Activated CD4-positive, alpha-beta T cell treated with anti-CD3 and anti-CD28 coated beads, Interleukin-10, Interleukin-2, amounts not matched to agents 100 ng/mL and 50 ng/mL, durations not matched to agents 16 hours and 8 hours (primary cell): Measurements from ENCODE around the gene CTDSP1.
A peak's percentile ranks its signal among the peaks of the same experiment; 100 is the strongest.

Source experiments
- DNase-seq: peaks from one replicate; pipeline ENCODE4 v3.0.0-alpha.2; 2020

CTDSP1 gene

DNA sequence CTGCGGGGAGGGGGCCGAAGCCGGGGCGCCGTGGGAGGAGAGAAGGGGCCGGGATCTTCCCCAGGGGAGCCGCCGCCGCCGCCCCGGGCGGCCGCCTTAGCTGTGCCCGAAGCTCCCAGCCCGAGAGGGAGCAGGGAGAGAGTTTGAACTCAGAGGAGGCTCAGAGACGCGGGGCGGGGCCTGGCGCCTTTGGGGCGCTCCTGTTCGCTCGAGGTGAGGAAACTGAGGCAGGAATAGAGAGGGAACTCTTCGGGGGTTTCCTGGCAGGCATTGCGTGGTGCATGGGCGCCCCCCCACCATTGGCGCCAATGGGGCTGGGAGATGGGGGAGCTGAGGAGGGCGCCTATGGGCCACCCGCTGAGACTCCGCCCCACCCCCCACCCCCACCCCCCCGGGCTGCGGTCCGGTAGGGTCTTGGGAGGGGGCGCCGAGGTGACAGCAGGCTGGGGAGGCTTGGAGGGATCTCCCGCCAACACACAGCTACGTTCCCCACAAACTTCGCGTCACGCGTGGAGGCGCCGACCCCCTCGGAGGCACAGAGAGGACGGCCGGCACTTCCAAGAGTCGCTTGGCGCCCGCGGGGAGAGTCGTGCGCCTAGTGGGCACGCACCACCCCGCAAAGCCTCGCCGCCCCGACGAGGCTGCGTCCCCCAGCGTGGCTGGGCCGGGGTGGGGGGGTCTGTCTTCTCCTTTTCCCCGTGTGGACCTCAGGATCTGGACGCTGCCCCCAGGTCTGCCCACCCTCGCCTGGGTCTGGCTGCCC, 680 bp downstream of the CTDSP1 start:
- peak; percentile 46 for DNase-seq

- no peak for DNase-seq
Observed at GRCh38 chr2:218400930-218401881, 1.5 kb downstream of the CTDSP1 start.

- no peak for DNase-seq
Observed at GRCh38 chr2:218401890-218402289, 2.2 kb downstream of the CTDSP1 start.

DNA sequence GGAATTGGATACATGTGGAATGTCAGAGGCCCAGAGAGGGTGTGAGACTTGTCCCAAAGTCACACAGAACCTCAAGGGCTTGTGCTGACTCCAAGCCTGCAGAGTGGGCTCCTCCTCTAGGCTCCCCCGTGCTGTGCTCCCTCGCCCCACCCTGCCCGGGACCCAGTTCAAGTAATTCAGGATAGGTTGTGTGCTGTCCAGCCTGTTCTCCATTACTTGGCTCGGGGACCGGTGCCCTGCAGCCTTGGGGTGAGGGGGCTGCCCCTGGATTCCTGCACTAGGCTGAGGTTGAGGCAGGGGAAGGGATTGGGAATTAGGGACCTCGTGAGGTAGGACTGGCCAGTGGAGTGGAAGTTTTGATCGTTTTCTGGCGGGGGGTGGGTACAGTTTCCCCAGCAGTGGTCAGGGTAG, 2.8 kb downstream of the CTDSP1 start:
- no peak for DNase-seq

DNA sequence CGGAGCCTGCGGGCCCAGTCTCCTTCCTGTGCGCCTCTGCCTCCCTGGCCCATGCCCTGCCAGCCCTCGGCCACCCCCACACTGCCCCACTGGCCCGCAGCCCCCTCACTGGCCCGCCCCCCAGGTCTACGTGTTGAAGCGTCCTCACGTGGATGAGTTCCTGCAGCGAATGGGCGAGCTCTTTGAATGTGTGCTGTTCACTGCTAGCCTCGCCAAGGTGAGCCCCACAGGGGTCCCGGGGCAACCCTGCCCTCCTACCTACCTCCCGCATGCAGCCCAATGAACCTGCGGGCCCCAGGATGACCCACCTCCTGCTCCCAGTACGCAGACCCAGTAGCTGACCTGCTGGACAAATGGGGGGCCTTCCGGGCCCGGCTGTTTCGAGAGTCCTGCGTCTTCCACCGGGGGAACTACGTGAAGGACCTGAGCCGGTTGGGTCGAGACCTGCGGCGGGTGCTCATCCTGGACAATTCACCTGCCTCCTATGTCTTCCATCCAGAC, 3.3 kb downstream of the CTDSP1 start:
- no peak for DNase-seq

GRCh38 chr2:218403810-218404209, 4.1 kb downstream of the CTDSP1 start:
- no peak for DNase-seq

GRCh38 chr2:218404351-218405085, 4.8 kb downstream of the CTDSP1 start:
- no peak for DNase-seq

DNA sequence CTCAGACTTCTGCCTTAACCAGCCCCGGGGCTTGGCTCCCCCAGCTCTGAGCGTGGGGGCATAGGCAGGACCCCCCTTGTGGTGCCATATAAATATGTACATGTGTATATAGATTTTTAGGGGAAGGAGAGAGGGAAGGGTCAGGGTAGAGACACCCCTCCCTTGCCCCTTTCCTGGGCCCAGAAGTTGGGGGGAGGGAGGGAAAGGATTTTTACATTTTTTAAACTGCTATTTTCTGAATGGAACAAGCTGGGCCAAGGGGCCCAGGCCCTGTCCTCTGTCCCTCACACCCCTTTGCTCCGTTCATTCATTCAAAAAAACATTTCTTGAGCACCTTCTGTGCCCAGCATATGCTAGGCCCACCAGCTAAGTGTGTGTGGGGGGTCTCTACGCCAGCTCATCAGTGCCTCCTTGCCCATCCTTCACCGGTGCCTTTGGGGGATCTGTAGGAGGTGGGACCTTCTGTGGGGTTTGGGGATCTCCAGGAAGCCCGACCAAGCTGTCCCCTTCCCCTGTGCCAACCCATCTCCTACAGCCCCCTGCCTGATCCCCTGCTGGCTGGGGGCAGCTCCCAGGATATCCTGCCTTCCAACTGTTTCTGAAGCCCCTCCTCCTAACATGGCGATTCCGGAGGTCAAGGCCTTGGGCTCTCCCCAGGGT, 5.5 kb downstream of the CTDSP1 start:
- no peak for DNase-seq

- peak; percentile 17 for DNase-seq
Observed at GRCh38 chr2:218405746-218406208, 6.1 kb downstream of the CTDSP1 start.

- DNase-seq, result peak; percentile 98
Observed at GRCh38 chr2:218406209-218406948, 6.7 kb downstream of the CTDSP1 start.

DNA sequence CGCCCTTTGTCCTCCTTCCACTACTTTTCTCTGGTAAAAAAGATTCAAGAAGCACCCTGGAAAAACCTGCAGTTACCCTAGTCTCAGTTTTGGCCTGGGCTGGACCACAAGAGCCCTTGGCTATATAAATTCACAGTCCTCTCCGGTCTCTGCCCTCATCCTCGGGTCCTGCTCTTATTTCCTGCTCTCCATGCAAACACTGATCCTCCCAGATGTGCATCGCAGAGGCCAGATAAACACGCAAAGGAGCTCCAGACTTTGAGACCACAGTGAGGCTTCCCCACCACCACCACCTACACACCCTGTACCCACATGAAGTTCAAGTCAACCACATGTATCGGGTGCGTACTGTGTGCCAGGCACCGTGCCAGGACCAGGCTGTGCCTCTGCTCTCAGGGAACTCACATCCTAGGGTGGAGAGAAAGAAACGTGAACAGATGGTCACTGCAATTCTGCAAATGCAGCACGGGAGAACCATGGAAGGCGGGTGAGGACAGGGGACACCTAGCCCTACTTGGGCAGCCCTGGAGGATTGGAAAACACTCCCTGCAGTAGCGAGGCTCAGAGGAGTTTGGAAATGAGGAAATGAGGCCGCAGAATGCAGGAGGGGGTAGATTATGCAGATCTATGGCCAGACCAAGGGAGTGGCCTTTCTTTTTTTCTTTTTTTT, 7.4 kb downstream of the CTDSP1 start:
- peak; percentile 72 for DNase-seq

DNA sequence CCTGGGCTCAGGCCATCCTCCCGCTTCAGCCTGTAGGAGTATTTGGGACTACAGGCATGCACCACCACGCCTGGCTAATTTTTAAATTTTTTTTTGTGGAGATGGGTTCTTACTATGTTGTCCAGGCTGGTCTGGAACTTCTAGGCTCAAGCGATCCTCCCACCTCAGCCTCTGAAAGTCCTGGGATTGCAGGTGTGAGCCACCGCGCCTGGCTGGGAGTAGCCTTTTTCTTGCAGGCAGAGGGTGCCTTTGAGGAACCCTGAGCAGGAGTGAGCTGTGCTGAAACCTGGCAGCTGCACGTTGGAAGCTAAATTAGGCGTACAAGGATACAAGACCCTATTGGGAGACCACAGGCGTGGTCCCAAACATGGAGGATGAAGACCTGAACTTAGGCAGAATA, 8.0 kb downstream of the CTDSP1 start:
- no peak for DNase-seq

GRCh38 chr2:218418321-218418716, 18.7 kb downstream of the CTDSP1 start:
- no peak for DNase-seq

GRCh38 chr2:218418717-218419458, 19.2 kb downstream of the CTDSP1 start, which contains the start of gene VIL1:
VIL1 (plus strand) TSS chr2:218419123; CDS start chr2:218423779, 4,656 bp downstream.
- no peak for DNase-seq

GRCh38 chr2:218419630-218420216, 20.1 kb downstream of the CTDSP1 start:
- DNase-seq, result no peak

GRCh38 chr2:218421027-218421426, 21.4 kb downstream of the CTDSP1 start:
- DNase-seq, result no peak

GRCh38 chr2:218422403-218423086, 22.9 kb downstream of the CTDSP1 start:
- no peak for DNase-seq

DNA sequence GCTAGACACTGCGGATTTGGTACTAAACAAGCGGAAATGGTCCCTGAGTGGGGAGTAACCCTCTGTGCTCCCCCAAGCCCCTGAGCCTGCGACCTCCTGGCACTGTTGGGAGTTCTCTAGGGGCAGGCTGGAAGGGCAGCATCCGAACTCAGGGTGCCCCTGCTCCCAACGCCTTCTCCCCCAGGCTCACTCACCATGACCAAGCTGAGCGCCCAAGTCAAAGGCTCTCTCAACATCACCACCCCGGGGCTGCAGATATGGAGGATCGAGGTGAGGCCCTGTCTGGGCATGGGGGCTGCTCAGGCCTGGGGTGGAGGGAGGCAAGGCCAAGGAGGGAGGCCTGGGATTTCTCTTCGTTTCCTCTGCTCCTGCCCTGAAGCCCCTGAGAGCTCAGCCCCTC, 23.9 kb downstream of the CTDSP1 start:
- no peak for DNase-seq

GRCh38 chr2:218425531-218425930, 25.9 kb downstream of the CTDSP1 start:
- DNase-seq, result no peak
